ENCODE results near the gene MCCC2.
"Not testable (repeated sequence)": the region's sequence is repeated elsewhere in the genome, so short reads cannot be mapped to it uniquely, and the experiment has no call there.

MCCC2 gene

GRCh38 chr5:71586941-71587765, at the start of gene MCCC2:
TSS of gene MCCC2 (plus strand) at chr5:71587340. CDS start at chr5:71587426, 86 bp downstream.
- peak; percentile 98 for DNase-seq

GRCh38 chr5:71537687-71538086, 49.5 kb upstream of the MCCC2 start:
- peak; percentile 71 for DNase-seq

- not testable (repeated sequence) for DNase-seq
These were observed 36.3 kb upstream of the MCCC2 start for GRCh38 chr5:71550885-71551284.

DNA sequence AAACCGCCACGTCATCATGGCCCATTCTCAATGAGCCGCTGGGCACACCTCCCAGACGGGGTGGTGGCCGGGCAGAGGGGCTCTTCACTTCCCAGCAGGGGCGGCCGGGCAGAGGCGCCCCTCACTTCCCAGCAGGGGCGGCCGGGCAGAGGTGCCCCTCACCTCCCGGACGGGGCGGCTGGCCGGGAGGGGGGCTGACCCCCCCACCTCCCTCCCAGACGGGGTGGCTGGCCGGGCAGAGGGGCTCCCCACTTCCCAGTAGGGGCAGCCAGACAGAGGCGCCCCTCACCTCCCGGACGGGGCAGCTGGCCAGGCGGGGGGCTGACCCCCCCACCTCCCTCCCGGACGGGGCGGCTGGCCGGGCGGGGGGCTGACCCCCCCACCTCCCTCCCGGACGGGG, 35.6 kb upstream of the MCCC2 start:
- DNase-seq, result not testable (repeated sequence)

DNA sequence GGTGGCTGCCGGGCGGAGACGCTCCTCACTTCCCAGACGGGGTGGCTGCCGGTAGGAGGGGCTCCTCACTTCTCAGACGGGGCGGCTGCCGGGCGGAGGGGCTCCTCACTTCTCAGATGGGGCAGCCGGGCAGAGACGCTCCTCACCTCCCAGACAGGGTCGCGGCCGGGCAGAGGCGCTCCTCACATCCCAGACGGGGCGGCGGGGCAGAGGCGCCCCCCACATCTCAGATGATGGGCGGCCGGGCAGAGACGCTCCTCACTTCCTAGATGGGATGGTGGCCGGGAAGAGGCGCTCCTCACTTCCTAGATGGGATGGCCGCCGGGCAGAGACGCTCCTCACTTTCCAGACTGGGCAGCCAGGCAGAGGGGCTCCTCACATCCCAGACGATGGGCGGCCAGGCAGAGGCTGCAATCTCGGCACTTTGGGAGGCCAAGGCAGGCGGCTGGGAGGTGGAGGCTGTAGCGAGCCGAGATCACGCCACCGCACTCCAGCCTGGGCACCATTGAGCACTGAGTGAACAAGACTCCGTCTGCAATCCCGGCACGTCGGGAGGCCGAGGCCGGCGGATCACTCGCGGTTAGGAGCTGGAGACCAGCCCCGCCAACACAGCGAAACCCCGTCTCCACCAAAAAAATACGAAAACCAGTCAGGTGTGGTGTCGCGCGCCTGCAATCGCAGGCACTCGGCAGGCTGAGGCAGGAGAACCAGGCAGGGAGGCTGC, 35.0 kb upstream of the MCCC2 start:
- not testable (repeated sequence) for DNase-seq

DNA sequence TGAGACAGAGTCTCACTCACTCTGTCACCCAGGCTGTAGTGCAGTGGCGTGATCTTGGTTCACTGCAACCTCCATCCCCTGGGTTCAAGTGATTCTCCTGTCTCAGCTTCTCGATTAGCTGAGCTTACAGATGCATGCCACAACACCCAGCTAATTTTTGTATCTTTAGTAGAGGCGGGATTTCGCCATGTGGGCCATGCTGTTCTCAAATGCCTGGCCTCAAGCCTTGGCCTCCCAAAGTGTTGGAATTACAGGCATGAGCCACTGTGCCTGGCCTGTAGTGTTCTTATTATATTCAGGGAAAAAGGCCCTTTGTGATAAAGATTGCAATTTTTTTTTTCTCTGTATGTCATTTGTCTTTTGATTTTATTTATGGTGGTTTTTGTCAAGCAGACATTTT, 24.0 kb upstream of the MCCC2 start:
- no peak for DNase-seq

DNA sequence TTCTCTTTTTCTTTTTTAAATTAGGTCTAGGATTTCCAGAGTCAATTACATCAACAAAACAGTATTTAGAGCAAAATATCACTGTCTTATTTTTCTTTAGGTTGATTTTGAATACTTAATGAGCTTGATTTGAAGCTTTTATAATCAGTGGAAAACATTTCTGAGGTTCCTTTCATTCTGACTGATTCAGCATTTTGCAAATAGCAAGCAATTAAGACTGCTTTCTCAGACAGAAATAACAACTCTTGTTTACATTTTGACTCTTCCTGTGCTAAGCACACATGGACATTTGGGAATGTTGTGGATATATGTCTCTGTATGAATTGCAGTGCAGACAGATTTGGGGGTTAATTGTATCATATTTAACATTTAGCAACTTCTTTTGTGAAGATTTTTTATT, 22.2 kb upstream of the MCCC2 start:
- no peak for DNase-seq

DNA sequence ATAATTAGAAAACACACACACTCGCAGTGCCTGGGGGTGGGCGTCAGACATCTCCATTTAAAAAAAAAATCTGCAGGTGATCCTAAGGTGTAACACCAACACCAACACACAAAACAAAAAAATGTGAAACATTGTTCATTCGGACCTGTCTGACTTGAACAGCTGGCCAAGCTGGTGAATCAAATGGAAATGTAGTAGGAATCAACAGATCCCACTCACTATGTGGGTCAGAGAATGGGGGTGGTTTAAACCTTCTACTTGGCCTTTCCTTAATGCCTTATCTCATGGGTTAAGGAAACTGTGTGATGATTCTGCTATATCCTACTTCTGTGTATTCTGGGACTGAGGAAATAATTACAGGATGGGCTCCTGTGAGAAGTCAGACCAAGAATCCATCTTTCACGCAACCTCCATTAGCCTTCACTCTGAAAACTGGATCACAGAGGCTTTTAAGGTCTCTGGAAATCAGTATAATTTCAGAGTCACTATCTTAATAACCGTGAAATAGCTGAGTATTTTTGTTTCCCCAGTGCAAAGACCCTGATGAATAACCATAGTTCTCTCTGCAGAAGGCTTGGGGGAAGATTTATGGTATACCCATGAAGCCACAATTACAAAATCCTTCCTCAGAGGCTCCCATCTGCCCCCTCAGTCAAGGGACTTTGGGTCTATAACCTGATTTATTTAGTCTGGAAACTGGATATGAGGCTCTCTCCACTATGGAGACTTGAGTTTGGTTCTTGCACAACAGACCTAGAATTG, 17.2 kb upstream of the MCCC2 start:
- DNase-seq, result no peak

DNA sequence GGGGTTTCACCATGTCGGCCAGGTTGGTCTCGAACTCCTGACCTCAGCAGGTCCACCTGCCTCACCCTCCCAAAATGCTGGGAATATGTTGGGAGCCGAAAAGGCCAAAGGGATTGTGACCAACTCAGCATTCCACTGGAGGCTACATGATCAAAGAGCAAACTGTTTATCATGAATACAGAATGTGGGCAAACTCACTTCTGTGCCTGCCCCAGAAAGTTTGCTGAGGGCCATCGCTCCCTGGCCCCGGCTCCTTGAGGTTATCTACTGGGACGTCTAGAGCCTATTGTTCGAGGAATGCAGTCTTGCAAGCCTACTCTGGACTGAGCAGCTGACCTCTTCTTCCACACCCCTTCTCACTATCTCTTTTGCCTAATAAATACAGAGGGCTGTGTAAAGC, 15.3 kb upstream of the MCCC2 start:
- not testable (repeated sequence) for DNase-seq

DNA sequence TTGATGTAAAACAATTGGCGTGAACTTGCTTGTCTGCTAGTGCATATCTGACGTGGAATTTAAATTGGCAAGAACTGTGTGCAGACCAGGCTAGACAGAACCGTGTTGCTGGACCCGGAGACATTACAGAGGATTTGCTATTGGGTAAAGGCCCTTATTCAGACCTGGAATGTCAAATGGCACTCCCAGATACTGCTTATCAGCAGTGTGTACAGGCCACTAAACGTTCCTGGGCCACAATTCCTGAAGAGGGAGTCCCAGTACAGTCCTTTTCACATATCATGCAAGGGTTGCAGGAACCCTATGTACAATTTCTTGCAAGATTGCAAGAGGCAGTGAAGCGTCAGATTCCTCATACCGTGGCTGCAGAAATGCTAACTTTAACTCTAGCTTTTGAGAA, 13.5 kb upstream of the MCCC2 start:
- DNase-seq, result no peak

DNA sequence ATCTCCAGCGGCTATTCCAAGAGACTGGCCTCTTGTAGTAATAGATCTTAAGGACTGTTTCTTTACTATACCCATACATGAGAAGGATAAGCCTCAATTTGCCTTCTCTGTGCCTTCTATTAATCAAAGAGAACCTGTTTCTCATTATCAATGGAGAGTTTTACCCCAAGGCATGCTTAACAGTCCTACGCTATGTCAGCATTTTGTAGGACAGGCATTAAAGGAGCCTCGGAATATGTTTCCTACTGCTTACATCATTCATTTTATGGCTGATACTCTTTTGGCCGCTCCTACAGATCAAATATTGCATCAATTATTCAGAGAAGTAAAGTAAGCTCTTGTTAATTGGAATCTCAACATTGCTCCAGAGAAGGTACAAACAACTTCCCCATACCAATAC, 11.6 kb upstream of the MCCC2 start:
- not testable (repeated sequence) for DNase-seq

DNA sequence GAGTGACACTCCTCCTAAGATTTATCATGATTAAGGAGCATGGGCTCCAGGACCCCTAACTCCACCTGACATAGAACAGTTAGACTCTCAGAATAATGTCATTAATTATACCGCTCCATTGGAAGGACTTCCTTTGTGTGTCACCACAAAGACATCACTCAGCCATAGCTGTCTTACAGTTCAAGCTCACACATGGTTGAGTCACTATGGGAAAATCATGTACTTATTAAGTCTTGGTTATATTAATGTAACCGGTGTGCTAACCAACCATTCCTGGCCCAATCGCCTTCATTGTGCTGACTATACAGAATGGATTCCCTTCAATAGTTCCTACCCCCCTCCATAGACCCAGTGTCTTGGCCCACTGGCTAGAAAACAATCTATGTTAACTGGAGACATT, 10.9 kb upstream of the MCCC2 start:
- DNase-seq, result no peak

GRCh38 chr5:71577839-71578238, 9.3 kb upstream of the MCCC2 start:
- DNase-seq, result not testable (repeated sequence)

DNA sequence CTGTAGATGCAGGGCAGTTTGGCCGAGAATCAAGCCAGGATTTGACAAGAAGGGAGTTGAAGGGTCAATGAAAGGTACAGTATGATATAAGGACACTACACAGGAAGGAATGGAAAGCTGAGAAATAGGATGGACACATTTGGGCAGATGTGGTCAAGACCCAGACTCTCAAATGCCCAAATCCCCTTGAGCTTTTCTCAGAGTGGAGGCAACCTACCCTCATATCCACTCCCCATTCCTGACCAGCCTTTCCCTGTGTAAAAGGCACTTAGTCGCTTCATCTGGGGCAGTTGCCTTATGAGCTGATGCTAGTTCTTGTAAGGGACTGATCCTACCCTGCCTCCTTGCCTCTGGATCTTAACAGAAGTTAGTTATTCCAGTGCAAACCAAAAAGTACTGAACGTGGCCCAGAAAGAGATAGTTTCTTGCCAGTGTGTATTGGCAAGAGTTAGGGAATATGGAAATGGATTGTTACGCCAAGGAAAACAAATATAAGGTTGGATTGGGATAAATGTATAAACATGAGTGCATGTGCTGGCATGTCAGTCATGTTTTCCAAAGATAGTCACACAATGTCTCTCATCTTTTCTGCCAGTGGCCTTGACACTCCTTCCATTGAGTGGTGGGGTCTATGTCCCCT, 4.1 kb upstream of the MCCC2 start:
- no peak for DNase-seq

DNA sequence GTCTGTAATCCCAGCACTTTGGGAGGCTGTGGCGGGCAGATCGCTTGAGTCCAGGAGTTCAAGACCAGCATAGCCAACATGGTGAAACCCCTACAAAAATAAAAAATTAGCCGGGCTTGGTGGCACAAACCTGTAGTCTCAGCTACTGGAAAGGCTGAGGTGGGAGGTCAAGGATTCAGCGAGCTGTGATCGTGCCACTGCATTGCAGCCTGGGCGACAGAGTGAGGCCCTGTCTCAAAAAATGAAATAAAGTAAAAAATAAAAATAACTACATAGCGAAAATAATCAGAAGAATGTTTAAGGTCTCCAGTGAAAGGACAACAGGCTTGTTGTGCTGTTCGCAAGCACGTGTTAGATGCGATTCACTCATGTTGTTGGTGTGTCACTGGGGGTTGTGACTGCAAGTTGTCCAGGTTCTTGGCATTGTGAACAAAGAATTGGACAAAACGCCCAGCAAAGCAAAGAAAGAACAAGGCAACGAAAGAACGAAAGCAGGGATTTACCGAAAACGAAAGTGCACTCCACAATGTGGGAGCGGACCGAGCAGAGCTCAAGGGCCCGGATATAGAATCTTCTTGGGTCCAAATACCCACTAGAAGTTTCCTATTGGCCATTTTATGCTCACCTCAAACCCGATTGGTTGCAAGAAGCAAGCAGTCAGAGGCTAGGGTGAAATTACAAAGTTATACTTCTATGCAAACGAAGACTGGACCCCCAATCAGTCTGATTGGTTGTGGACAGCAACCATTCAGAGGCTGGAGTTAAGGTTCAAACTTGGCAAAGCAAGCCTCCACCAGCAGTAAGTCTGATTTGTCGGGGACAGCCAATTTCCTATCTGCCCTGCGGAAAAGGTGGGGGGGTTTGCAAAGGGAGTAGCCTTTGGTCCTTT, 844 bp upstream of the MCCC2 start:
- peak; percentile 49 for DNase-seq

DNA sequence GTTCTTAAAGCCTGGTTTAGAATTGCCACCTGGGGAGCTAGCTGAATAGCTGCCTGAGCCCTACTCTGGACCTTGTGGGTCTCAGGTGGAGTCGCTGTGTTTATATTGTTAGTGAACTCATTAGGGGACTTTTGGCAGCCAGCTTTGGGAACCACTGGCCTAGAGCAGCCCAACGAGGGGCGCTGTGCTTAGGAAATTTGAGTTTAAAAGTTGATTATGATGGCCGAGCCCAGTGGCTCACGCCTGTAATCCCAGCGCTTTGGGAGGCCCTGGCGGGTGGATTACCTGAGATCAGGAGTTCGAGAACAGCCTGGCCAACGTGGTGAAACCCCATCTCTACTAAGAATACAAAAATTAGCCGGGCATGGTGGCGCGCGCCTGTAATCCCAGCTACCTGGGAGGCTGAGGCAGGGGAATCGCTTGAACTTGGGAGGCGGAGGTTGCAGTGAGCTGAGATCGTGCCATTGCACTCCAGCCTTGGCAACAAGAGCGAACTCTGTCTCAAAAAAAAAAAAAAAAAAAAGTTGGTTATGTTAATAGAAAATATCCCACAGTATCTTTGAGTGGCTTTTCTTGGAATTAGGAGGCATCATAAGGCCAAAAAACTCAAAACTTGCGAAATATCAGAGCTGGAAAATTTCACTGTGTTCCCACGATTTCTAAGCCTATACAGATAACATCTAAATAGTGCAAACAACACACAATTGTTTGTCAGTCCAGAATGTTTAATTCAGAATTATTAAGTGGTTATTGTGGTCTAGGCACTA, 809 bp downstream of the MCCC2 start:
- no peak for DNase-seq

- DNase-seq, result no peak
These were observed 1.4 kb downstream of the MCCC2 start for GRCh38 chr5:71588533-71588885.

DNA sequence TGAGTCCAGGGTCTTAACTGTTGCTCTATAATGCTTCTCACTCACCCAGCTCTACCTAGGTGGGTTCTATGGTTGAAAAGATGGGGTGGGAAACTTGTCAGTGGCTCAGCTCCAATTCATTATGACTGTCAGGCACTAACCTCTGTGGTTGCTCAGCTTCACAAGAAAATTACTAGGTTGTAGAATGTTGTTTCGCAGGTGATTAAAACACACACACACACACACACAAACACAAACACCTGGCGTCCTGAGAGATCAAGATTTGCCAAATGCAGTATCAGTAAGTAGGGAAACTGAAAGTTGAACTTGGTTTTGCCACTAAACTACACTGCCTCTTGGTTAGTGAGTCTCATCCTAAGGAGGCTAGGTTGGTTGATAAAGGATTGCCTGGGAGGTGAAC, 2.8 kb downstream of the MCCC2 start:
- no peak for DNase-seq

DNA sequence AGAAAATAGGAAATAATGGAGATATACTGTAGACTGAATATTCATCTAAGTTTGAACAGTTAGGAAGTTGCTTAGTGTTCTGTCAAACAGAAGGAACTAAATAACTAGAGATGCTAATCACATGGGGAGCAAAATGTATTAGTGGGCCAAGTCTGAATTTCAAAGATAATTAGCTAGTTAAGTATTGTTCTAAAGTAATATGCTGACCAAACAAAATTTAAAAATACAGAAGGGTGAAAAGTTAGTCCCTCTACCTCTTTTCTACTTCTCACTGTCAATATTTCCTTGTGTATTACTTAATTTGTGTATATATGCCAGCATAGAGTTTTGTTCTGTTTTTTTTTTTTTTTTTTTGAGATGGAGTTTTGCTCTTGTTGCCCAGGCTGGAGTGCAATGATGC, 4.0 kb downstream of the MCCC2 start:
- no peak for DNase-seq

GRCh38 chr5:71596169-71596568, 9.0 kb downstream of the MCCC2 start:
- no peak for DNase-seq

GRCh38 chr5:71597001-71597400, 9.9 kb downstream of the MCCC2 start:
- no peak for DNase-seq

Measured in hematopoietic multipotent progenitor cell treated with erythropoietin and hydrocortisone succinate and interleukin-3 and kit ligand, for 6 days (in vitro differentiated cells).